GM12865 (cell line): ENCODE measurements around the gene ASCL2.

Source experiments
- DNase-seq: peaks from one replicate; pipeline ENCODE4 v3.0.0; 2010; ENCODE audit warnings: low read depth
- H3K4me3 ChIP-seq: 2 replicates; pipeline ENCODE4 v1.5.1; 2011; ENCODE audit warnings: mild to moderate bottlenecking, low read depth, low read length, control low read depth
- CTCF ChIP-seq: IDR thresholded peaks from 2 replicates; pipeline ENCODE4 v1.5.1; 2011; ENCODE audit warnings: low read length, control low read depth, low read depth, inconsistent platforms; ENCODE audit not compliant: insufficient read depth; ENCODE audit errors: missing control alignments

ASCL2 gene

GRCh38 chr11:2295971-2296912 lies 25.9 kb upstream of the ASCL2 start:
- no peak for DNase-seq
- no peak overlapping the region for H3K4me3 ChIP-seq
- TF ChIP-seq CTCF: no peak

GRCh38 chr11:2294926-2295290 lies 24.5 kb upstream of the ASCL2 start:
- no peak overlapping the region for H3K4me3 ChIP-seq
- TF ChIP-seq CTCF: no peak
- DNase-seq: no peak

GRCh38 chr11:2293984-2294925 lies 23.9 kb upstream of the ASCL2 start:
- no peak for DNase-seq
- TF ChIP-seq CTCF: no peak
- H3K4me3 ChIP-seq: no peak overlapping the region

- no peak for DNase-seq
- no peak for TF ChIP-seq CTCF
- no peak overlapping the region for H3K4me3 ChIP-seq
Measured at GRCh38 chr11:2293531-2293971, 23.2 kb upstream of the ASCL2 start.

GRCh38 chr11:2290351-2290841 lies 20.0 kb upstream of the ASCL2 start:
- no peak overlapping the region for H3K4me3 ChIP-seq
- TF ChIP-seq CTCF: no peak
- no peak for DNase-seq

DNA sequence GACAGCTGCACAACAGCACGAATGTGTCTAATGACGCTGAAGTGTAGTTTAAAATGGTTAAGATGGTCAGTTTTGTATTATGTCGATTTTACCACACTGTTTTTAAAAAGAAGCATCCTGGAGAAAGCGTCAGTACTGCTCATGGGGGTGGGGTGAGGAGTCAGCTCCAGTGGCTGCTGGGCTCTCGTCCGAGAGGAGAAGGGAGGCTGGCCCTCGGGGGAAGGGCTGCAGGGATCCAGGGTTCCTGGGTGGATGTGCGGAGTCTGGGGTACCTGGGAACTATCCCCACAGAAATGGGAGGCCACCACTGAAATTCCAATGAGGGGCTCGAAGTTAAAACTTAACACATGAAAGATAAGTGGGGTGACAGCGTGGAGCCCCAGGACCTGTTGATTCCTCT lies 19.5 kb upstream of the ASCL2 start:
- no peak overlapping the region for H3K4me3 ChIP-seq
- no peak for DNase-seq
- TF ChIP-seq CTCF: no peak
